ENCODE results near the gene PLEKHA4.
"Not testable (repeated sequence)": the region's sequence is repeated elsewhere in the genome, so short reads cannot be mapped to it uniquely, and the experiment has no call there.

The PLEKHA4 gene

GRCh38 chr19:48793271-48793670, 75.1 kb downstream of the PLEKHA4 start:
- Histone ChIP-seq H4K20me1 (ENCODE audit: control insufficient read depth, insufficient read depth, low read depth, low read length) (no peaks in the 10 kb centered on the region), H3K4me2 (ENCODE audit: low read length) (no peak overlapping the region), H3K9me2 (replicated peaks; ENCODE audit: control insufficient read depth, low read length) (no peaks in the 10 kb centered on the region), H3K4me1 (ENCODE audit: control insufficient read depth, low read length) (peaks cover 6% of the 10 kb centered on the region), H3K4me3 (ENCODE audit: low read length) (no peak overlapping the region), H3K36me3 (ENCODE audit: control insufficient read depth, low read length) (no peaks in the 10 kb centered on the region), H3F3A (ENCODE audit: control insufficient read depth, insufficient read depth) (no peaks in the 10 kb centered on the region), H3K79me2 (ENCODE audit: control insufficient read depth, low read length) (no peaks in the 10 kb centered on the region), H3K9me3 (ENCODE audit: control insufficient read depth, insufficient read depth, low read length) (no peaks in the 10 kb centered on the region), H3K27ac (ENCODE audit: low read depth, low read length) (no peak overlapping the region), H3K27me3 (ENCODE audit: control insufficient read depth, low read length) (no peaks in the 10 kb centered on the region)
- TF ChIP-seq EZH2phosphoT487 (IDR thresholded peaks at IDR 0.05; ENCODE audit: borderline replicate concordance, low read length) (no peak), CTCF (IDR thresholded peaks at IDR 0.05; ENCODE audit: low read depth, low read length, poor library complexity, severe bottlenecking) (no peak)

GRCh38 chr19:48787331-48787730, 81.1 kb downstream of the PLEKHA4 start:
- not testable (repeated sequence) for H3K4me2 ChIP-seq (ENCODE audit: low read length); H4K20me1 ChIP-seq (ENCODE audit: control insufficient read depth, insufficient read depth, low read depth, low read length)

More at GRCh38 chr19:48787331-48787730, 81.1 kb downstream of the PLEKHA4 start:
- not testable (repeated sequence) for H3K27ac ChIP-seq (ENCODE audit: low read depth, low read length); H3K9me3 ChIP-seq (ENCODE audit: control insufficient read depth, insufficient read depth, low read length); H3K9me2 ChIP-seq (replicated peaks; ENCODE audit: control insufficient read depth, low read length); H3K4me1 ChIP-seq (ENCODE audit: control insufficient read depth, low read length); H3K36me3 ChIP-seq (ENCODE audit: control insufficient read depth, low read length); H3K4me3 ChIP-seq (ENCODE audit: low read length); H3F3A ChIP-seq (ENCODE audit: control insufficient read depth, insufficient read depth); H3K79me2 ChIP-seq (ENCODE audit: control insufficient read depth, low read length); H3K27me3 ChIP-seq (ENCODE audit: control insufficient read depth, low read length)
